Upper lobe of left lung (tissue), 6 donors: ENCODE data around the gene ABCG8. TPM values are rescaled to one million over a fixed set of nuclear protein-coding genes. Genes with fewer than 3 reads are reported as not detected.

ENCODE experiments used
- ATAC-seq, 2 donors: fragments of 200-7000 bp; cut with Tn5 transposase; one replicate each; pipeline ENCODE4 v1.9.1; 2022; ENCODE audit warnings: mild to moderate bottlenecking in 2 of 2, moderate library complexity in 2 of 2; ENCODE audit not compliant: low FRiP score in 2 of 2
- DNase-seq, 2 donors: peaks; one replicate each; pipeline ENCODE4 v3.0.0-alpha.2; 2019 to 2020
- H3K27ac ChIP-seq, 4 donors: fragments of 200-600 bp; sonication (generic); one replicate each; pipeline ENCODE4 v1.5.1; 2016 to 2019
- H3K27me3 ChIP-seq, 4 donors: fragments of 200-600 bp; sonication (generic); one replicate each; pipeline ENCODE4 v1.5.1; 2017 to 2019
- H3K36me3 ChIP-seq, 4 donors: fragments of 200-600 bp; sonication (generic); one replicate each; pipeline ENCODE4 v1.5.1; 2016 to 2019
- H3K4me1 ChIP-seq, 4 donors: fragments of 200-600 bp; sonication (generic); one replicate each; pipeline ENCODE4 v1.5.1; 2018 to 2019
- H3K4me3 ChIP-seq, 4 donors: fragments of 200-600 bp; sonication (generic); one replicate each; pipeline ENCODE4 v1.5.1; 2017 to 2019; ENCODE audit warnings: mild to moderate bottlenecking in 2 of 4, moderate library complexity in 1 of 4
- H3K9me3 ChIP-seq, 4 donors: fragments of 200-600 bp; sonication (generic); one replicate each; pipeline ENCODE4 v1.5.1; 2018 to 2019
- EP300 ChIP-seq, 4 donors: sonication (generic); formaldehyde crosslinking; IDR thresholded peaks; one replicate each; pipeline ENCODE4 v1.5.1; 2017; ENCODE audit warnings: antibody characterized with exemption in 4 of 4, control low read depth in 2 of 4
- POLR2A ChIP-seq, 4 donors: fragments of 450-650 bp; IDR thresholded peaks; one replicate each; pipeline ENCODE4 v1.5.1; 2016 to 2017; ENCODE audit warnings: antibody characterized with exemption in 4 of 4, mild to moderate bottlenecking in 2 of 4
- POLR2AphosphoS5 ChIP-seq, 2 donors: sonication (generic); formaldehyde crosslinking; IDR thresholded peaks; one replicate each; pipeline ENCODE4 v1.5.1; 2017; ENCODE audit warnings: antibody characterized with exemption in 2 of 2
- WGBS, 2 donors: methylation state at CpG; one replicate each; pipeline ENCODE4 v1.1.5; 2017 to 2018; 5-methylcytosine and 5-hydroxymethylcytosine counted together
- total RNA-seq, 6 donors: library from RNA; depleted of rRNA in 4 of 6; stranded (reverse); fragments of >200 nt in 4 of 6; gene quantifications; one replicate each; pipeline versions ENCODE4 v1.1.0 to v1.2.1, GENCODE V29; 2016 to 2021
- TF ChIP-seq, protein P1 (sequence below), 6 experiments: fragments of 450-650 bp in 4 of 6; fragments of 200-600 bp in 2 of 6; sonication (generic) in 2 of 6; IDR thresholded peaks; one replicate each; pipeline ENCODE4 v1.5.1; 2016 to 2019; ENCODE audit warnings: antibody characterized with exemption in 6 of 6
- donor health status: DM: no; HTN: no; CAD: no; lungs with moderate emphysema.
- donor health status: DM: no; HTN: yes; CAD: no; lungs with severe emphysema.

Gene ABCG8
- total RNA-seq, 6 donors from 2014 or later: 0.10 to 0.20 TPM; not detected in 4

DNA sequence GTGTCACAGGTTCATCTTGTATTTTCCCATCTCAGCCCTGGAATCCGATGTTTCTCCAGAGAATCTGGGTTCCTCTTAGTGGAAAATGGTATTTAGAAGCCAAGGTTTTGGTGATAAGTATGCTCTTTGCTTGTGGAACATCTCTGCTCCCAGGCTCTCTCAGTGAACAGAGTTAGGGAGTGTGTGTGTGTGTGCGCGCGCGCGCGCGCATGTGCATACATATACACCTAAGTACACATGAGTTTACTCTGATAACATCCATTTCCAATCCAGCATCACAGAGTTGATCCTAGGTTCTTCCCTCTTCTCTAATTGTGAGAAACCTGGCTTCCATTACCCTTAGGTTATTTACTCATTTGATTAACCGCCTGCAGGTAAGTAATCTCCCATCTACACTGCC, 41.7 kb downstream of the ABCG8 start:
- H3K27ac ChIP-seq: no peak overlapping the region
- no peaks in the 10 kb centered on the region for H3K27me3 ChIP-seq
- H3K9me3 ChIP-seq: no peaks in the 10 kb centered on the region
- H3K4me1 ChIP-seq: peaks cover 15 to 27% (median 18%) of the 10 kb centered on the region in 4 donors
- peak in 1 of 2 donors; percentile 69 for DNase-seq
- 84 to 99% methylated on average over 9 of the region's 9 CpGs for WGBS, 2 donors
- H3K4me3 ChIP-seq: no peak overlapping the region
- no peaks in the 10 kb centered on the region for H3K36me3 ChIP-seq
- TF ChIP-seq EP300 (IDR thresholded peaks at IDR 0.05): no peak
- TF ChIP-seq POLR2A (IDR thresholded peaks at IDR 0.05): no peak
- TF ChIP-seq POLR2AphosphoS5 (IDR thresholded peaks at IDR 0.05): no peak
- TF ChIP-seq, protein P1, sequence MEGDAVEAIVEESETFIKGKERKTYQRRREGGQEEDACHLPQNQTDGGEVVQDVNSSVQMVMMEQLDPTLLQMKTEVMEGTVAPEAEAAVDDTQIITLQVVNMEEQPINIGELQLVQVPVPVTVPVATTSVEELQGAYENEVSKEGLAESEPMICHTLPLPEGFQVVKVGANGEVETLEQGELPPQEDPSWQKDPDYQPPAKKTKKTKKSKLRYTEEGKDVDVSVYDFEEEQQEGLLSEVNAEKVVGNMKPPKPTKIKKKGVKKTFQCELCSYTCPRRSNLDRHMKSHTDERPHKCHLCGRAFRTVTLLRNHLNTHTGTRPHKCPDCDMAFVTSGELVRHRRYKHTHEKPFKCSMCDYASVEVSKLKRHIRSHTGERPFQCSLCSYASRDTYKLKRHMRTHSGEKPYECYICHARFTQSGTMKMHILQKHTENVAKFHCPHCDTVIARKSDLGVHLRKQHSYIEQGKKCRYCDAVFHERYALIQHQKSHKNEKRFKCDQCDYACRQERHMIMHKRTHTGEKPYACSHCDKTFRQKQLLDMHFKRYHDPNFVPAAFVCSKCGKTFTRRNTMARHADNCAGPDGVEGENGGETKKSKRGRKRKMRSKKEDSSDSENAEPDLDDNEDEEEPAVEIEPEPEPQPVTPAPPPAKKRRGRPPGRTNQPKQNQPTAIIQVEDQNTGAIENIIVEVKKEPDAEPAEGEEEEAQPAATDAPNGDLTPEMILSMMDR (IDR thresholded peaks at IDR 0.05): no peak
- no peak for ATAC-seq

DNA sequence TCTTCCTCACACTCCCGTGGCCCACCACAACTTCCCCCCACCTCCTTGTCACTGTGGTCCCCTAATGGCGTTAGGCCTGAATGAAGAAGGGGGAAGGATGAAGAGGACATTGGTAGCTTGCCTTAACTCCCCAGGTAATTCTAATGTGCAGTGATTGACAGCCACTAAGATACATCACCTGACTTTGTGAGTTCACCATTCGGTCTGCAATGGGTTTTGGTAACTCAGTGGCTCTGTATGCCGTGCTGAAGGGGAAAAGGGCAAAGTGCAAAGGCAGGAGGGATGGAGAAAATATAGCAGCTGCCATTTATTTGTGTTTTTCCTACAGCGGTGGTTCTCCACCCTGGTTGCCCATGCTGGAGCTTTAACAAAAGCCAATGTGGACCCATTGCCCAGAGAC, 42.2 kb downstream of the ABCG8 start:
- TF ChIP-seq EP300 (IDR thresholded peaks at IDR 0.05) (no peak), POLR2AphosphoS5 (IDR thresholded peaks at IDR 0.05) (no peak), POLR2A (IDR thresholded peaks at IDR 0.05) (no peak)
- TF ChIP-seq, protein P1 (IDR thresholded peaks at IDR 0.05): no peak
- no peaks in the 10 kb centered on the region for H3K9me3 ChIP-seq
- DNase-seq (no peak), ATAC-seq (no peak)
- H3K27ac ChIP-seq: peak overlapping the region in 1 of 4 donors; percentile 27
- no peaks in the 10 kb centered on the region for H3K36me3 ChIP-seq
- WGBS, 2 donors: 86 to 92% methylated on average over 5 of the region's 5 CpGs
- H3K27me3 ChIP-seq: no peaks in the 10 kb centered on the region
- H3K4me3 ChIP-seq: no peak overlapping the region
- peaks cover 15 to 27% (median 18%) of the 10 kb centered on the region in 4 donors for H3K4me1 ChIP-seq

DNA sequence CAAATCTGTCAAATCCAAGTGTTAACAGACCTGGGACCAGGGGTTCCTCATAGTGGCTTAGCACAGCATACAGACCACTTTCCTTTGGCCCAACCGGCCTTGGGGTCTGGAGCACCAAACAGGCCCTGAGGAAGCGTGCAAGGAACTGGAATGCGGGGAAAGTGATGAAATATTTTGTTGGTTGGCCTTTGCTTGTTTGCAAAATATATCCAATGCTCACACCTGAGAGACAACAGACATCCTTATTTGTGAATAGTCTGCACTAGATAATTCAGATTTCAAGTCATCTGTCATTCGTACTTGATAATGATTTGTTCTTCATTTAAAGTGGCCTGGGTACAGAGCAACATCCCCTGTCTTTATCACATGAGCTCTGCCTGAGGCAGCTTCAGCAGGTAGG, 43.5 kb downstream of the ABCG8 start:
- H3K27me3 ChIP-seq: no peaks in the 10 kb centered on the region
- no peak overlapping the region for H3K4me3 ChIP-seq
- ATAC-seq: no peak
- no peak for TF ChIP-seq POLR2A (IDR thresholded peaks at IDR 0.05)
- TF ChIP-seq EP300 (IDR thresholded peaks at IDR 0.05): no peak
- TF ChIP-seq POLR2AphosphoS5 (IDR thresholded peaks at IDR 0.05): no peak
- TF ChIP-seq, protein P1 (IDR thresholded peaks at IDR 0.05): no peak
- peaks cover 0 to 9% (median 0%) of the 10 kb centered on the region in 4 donors for H3K36me3 ChIP-seq
- DNase-seq: no peak
- H3K4me1 ChIP-seq: peaks cover 15 to 27% (median 18%) of the 10 kb centered on the region in 4 donors
- WGBS, 2 donors: 65 to 85% methylated on average over 4 of the region's 4 CpGs
- H3K9me3 ChIP-seq: no peaks in the 10 kb centered on the region
- H3K27ac ChIP-seq: peak overlapping the region in 1 of 4 donors; percentile 43

DNA sequence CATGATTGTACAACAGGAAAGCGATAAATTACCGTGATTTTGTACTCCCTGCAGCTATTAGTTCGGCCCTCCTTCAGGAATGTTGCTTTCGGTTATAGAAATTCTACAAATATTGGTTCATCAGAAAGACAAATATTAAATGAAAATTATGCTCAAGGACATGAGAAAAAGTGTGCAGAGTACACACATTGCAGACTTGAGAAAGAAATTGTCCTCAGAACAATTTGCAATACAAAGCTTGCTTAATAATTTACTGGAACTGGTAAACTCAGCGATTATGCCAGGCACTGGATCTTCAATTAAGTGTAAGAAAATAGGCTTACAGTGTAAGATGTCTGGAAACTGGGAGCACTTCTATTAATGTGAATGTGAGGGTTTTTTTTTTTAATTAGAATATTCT, 45.9 kb downstream of the ABCG8 start:
- ATAC-seq (no peak), DNase-seq (no peak)
- no peak for TF ChIP-seq POLR2AphosphoS5 (IDR thresholded peaks at IDR 0.05)
- TF ChIP-seq, protein P1 (IDR thresholded peaks at IDR 0.05): no peak
- no peak for TF ChIP-seq EP300 (IDR thresholded peaks at IDR 0.05)
- no peak for TF ChIP-seq POLR2A (IDR thresholded peaks at IDR 0.05)
- H3K4me1 ChIP-seq: peaks cover 13 to 20% (median 17%) of the 10 kb centered on the region in 4 donors
- H3K27ac ChIP-seq: no peak overlapping the region
- peaks cover 8 to 33% (median 11%) of the 10 kb centered on the region in 4 donors for H3K36me3 ChIP-seq
- 63 to 72% methylated on average over 5 of the region's 5 CpGs for WGBS, 2 donors
- H3K4me3 ChIP-seq: no peak overlapping the region
- H3K9me3 ChIP-seq: no peaks in the 10 kb centered on the region
- no peaks in the 10 kb centered on the region for H3K27me3 ChIP-seq

DNA sequence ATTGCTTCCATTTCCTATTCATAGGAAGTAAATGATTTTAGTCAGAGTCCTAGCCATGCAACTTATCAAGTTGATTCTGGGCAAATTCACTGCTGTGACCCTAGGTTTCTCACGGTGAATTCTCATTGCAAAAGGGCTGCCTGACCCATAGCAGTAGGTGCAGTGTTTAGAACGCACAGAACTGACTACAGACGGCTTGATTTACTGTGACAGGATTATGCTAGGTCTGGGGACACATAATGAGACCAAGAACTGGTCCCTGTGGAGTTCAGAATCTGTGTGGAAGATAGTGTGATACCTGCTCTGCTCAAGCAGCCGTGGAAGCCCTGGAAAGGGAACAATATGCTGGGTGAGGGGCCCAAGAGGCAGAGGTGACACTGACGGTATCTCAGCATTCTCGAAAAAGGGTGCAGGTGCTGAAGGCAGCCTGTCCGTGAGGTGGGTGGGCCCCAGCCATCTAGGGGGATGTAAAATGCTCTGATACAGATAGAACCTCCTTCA, 46.4 kb downstream of the ABCG8 start:
- peak overlapping the region in 1 of 4 donors; percentile 59 for H3K27ac ChIP-seq

More for the DNA sequence above, 46.4 kb downstream of the ABCG8 start:
- DNase-seq (no peak), ATAC-seq (no peak)
- Histone ChIP-seq H3K9me3 (no peaks in the 10 kb centered on the region), H3K36me3 (peaks cover 8 to 38% (median 11%) of the 10 kb centered on the region in 4 donors), H3K27me3 (no peaks in the 10 kb centered on the region), H3K4me3 (no peak overlapping the region), H3K4me1 (peaks cover 13 to 20% (median 17%) of the 10 kb centered on the region in 4 donors)
- TF ChIP-seq, protein P1 (IDR thresholded peaks at IDR 0.05): no peak
- no peak for TF ChIP-seq POLR2AphosphoS5 (IDR thresholded peaks at IDR 0.05)
- no peak for TF ChIP-seq POLR2A (IDR thresholded peaks at IDR 0.05)
- no peak for TF ChIP-seq EP300 (IDR thresholded peaks at IDR 0.05)
- WGBS, 2 donors: 74 to 76% methylated on average over 6 to 7 of the region's 7 CpGs
